Peyer's patch (tissue), 4 donors: ENCODE results near the gene TOP2B. TPM values are rescaled to one million over a fixed set of nuclear protein-coding genes. Genes with fewer than 3 reads are reported as not detected.

Experiments used
- DNase-seq, 3 donors: peaks; one replicate each; pipeline ENCODE4 v3.0.0-alpha.2; 2017 to 2019
- H3K27ac ChIP-seq, 4 donors: fragments of 200-600 bp; sonication (generic); one replicate each; pipeline ENCODE4 v1.5.1; 2016 to 2019
- H3K27me3 ChIP-seq, 2 donors: fragments of 200-600 bp; sonication (generic); one replicate each; pipeline ENCODE4 v1.5.1; 2019
- H3K36me3 ChIP-seq, 3 donors: fragments of 200-600 bp; sonication (generic); one replicate each; pipeline ENCODE4 v1.5.1; 2016 to 2019
- H3K4me1 ChIP-seq, 4 donors: fragments of 200-600 bp; sonication (generic); one replicate each; pipeline ENCODE4 v1.5.1; 2016 to 2019
- H3K4me3 ChIP-seq, 4 donors: fragments of 200-600 bp; sonication (generic); 1 replicate in 3 of 4; 2 replicates in 1 of 4; pipeline ENCODE4 v1.5.1; 2016 to 2019; ENCODE audit warnings: mild to moderate bottlenecking in 1 of 4
- H3K9me3 ChIP-seq, 4 donors: fragments of 200-600 bp; sonication (generic); one replicate each; pipeline ENCODE4 v1.5.1; 2016 to 2019; ENCODE audit warnings: mild to moderate bottlenecking in 1 of 4
- POLR2A ChIP-seq, 2 donors: fragments of 450-650 bp; IDR thresholded peaks; one replicate each; pipeline ENCODE4 v1.5.1; 2017; ENCODE audit warnings: antibody characterized with exemption in 2 of 2, mild to moderate bottlenecking in 2 of 2, moderate library complexity in 2 of 2
- total RNA-seq, 4 donors: library from RNA; depleted of rRNA; stranded (reverse); fragments of >200 nt; gene quantifications; one replicate each; pipeline ENCODE4 v1.1.0, GENCODE V29; 2016
- TF ChIP-seq, protein P1 (sequence below), 6 experiments: fragments of 450-650 bp in 4 of 6; fragments of 200-600 bp in 2 of 6; sonication (generic) in 1 of 6; IDR thresholded peaks; one replicate each; pipeline ENCODE4 v1.5.1; 2017 to 2019; ENCODE audit warnings: antibody characterized with exemption in 6 of 6, mild to moderate bottlenecking in 3 of 6, moderate library complexity in 1 of 6

The TOP2B gene
- total RNA-seq, 4 donors from 2014 or later: 70.4 to 198 (median 73.8) TPM

DNA sequence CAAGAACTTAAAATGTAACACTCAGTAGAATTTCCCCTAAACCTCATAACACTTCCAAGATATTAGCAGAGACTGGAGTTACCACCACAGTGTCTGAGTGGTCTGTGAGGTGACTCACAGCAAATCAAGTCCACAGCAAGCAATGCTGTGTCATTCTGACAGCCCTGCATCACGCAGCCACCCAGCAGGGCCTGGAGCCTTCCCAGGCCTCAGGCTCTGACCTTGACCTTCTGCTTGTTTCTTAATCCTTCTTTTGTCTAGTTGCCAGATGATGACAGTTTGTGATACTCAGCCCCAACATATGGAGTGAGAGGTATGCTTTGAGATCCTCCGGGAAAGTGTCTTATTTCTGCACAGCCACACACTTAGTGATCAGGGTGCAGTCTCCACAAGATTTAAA lies 82.5 kb downstream of the TOP2B start:
- TF ChIP-seq POLR2A (IDR thresholded peaks at IDR 0.05): no peak
- TF ChIP-seq, protein P1, sequence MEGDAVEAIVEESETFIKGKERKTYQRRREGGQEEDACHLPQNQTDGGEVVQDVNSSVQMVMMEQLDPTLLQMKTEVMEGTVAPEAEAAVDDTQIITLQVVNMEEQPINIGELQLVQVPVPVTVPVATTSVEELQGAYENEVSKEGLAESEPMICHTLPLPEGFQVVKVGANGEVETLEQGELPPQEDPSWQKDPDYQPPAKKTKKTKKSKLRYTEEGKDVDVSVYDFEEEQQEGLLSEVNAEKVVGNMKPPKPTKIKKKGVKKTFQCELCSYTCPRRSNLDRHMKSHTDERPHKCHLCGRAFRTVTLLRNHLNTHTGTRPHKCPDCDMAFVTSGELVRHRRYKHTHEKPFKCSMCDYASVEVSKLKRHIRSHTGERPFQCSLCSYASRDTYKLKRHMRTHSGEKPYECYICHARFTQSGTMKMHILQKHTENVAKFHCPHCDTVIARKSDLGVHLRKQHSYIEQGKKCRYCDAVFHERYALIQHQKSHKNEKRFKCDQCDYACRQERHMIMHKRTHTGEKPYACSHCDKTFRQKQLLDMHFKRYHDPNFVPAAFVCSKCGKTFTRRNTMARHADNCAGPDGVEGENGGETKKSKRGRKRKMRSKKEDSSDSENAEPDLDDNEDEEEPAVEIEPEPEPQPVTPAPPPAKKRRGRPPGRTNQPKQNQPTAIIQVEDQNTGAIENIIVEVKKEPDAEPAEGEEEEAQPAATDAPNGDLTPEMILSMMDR (IDR thresholded peaks at IDR 0.05): no peak
- H3K4me1 ChIP-seq: no peaks in the 10 kb centered on the region
- DNase-seq: no peak
- peaks cover 0 to 3% (median 0%) of the 10 kb centered on the region in 3 donors for H3K36me3 ChIP-seq
- H3K4me3 ChIP-seq: no peak overlapping the region
- no peak overlapping the region for H3K27ac ChIP-seq
- H3K9me3 ChIP-seq: no peaks in the 10 kb centered on the region
- H3K27me3 ChIP-seq: no peaks in the 10 kb centered on the region

DNA sequence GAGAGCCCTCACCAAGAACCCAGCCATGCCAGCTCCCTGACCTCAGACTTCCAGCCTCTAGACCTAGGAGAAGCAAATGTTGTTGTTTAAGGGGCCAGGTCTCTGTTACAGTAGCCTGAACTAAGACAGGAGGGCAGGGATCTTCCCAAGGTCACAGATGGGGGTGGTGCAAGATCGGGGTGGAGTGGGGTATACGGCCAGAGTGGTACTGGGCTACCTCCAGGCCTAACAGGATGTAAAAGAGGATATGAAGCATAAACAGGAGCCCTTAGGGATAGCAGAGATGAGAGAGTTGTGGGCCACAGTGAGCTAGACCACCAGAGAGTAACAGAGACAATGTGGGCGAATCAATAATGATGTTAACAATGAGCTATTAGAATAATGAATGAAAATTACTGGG lies 82.9 kb downstream of the TOP2B start:
- no peak for TF ChIP-seq POLR2A (IDR thresholded peaks at IDR 0.05)
- TF ChIP-seq, protein P1 (IDR thresholded peaks at IDR 0.05): no peak
- H3K4me3 ChIP-seq: no peak overlapping the region
- no peaks in the 10 kb centered on the region for H3K27me3 ChIP-seq
- no peaks in the 10 kb centered on the region for H3K4me1 ChIP-seq
- H3K27ac ChIP-seq: no peak overlapping the region
- H3K9me3 ChIP-seq: no peaks in the 10 kb centered on the region
- peaks cover 0 to 3% (median 0%) of the 10 kb centered on the region in 3 donors for H3K36me3 ChIP-seq
- no peak for DNase-seq

DNA sequence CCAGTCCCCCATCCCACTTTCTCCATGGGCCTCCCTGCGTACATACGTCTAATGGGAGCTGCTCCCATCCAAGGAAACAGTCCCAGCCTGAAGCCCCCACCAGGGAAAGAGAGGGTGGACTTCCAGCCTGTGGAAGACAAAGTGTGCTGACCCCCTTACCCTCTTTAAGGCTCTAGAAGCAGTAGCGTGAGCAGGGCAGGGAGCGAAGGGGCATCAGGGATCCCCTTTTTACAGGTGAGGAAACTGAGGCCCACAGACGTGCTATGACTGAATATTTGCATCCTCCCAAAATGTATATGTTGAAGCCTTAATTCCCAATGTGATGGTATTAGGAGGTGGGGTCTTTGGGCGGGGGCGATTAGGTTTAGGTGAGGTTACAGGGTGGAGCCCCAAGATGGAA lies 83.4 kb downstream of the TOP2B start:
- DNase-seq: no peak
- no peak for TF ChIP-seq POLR2A (IDR thresholded peaks at IDR 0.05)
- TF ChIP-seq, protein P1 (IDR thresholded peaks at IDR 0.05): no peak
- no peak overlapping the region for H3K4me3 ChIP-seq
- no peaks in the 10 kb centered on the region for H3K27me3 ChIP-seq
- no peaks in the 10 kb centered on the region for H3K4me1 ChIP-seq
- no peaks in the 10 kb centered on the region for H3K9me3 ChIP-seq
- H3K36me3 ChIP-seq: peaks cover 0 to 3% (median 0%) of the 10 kb centered on the region in 3 donors
- no peak overlapping the region for H3K27ac ChIP-seq

DNA sequence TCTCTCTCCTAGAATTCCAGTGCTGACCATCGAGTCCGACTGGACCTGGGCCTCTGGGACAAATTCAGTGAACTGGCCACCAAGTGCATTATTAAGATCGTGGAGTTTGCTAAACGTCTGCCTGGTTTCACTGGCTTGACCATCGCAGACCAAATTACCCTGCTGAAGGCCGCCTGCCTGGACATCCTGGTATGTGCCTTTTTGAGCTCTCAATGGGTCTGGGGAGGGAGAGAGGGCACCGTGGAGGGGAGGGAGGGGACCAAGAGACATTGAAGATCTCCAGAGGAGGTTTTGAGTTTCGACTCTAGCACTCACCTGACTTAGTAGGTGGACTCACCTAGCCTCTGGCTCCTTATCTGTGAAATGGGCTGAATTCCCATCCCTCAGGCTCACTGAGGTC lies 84.2 kb downstream of the TOP2B start:
- H3K9me3 ChIP-seq: no peaks in the 10 kb centered on the region
- H3K27me3 ChIP-seq: no peaks in the 10 kb centered on the region
- TF ChIP-seq, protein P1 (IDR thresholded peaks at IDR 0.05): no peak
- no peak for TF ChIP-seq POLR2A (IDR thresholded peaks at IDR 0.05)
- H3K4me1 ChIP-seq: no peaks in the 10 kb centered on the region
- no peak overlapping the region for H3K27ac ChIP-seq
- peaks cover 0 to 3% (median 0%) of the 10 kb centered on the region in 3 donors for H3K36me3 ChIP-seq
- no peak overlapping the region for H3K4me3 ChIP-seq
- no peak for DNase-seq

DNA sequence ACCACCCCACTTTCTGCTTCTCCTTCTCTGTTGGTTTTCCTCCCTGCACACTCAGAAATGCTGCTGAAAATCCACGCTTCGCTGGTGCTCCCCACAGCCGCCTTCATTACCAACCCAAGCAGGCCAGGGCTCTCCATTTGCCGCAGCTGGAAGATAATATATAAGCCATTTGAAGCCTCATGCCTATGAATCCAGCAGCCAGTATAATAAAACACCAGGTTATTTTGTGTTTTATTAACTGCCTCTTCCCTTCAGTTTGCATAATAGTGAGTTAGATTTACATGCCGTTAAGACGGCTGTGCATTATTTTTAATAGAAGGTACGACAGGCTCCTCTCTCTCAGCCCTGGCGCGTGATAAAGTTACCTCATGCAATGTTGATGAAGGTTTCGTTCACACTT lies 86.6 kb downstream of the TOP2B start:
- Histone ChIP-seq H3K9me3 (no peaks in the 10 kb centered on the region), H3K27ac (no peak overlapping the region), H3K27me3 (no peaks in the 10 kb centered on the region), H3K4me1 (peaks cover 0 to 5% (median 0%) of the 10 kb centered on the region in 4 donors), H3K4me3 (no peak overlapping the region), H3K36me3 (peaks cover 0 to 3% (median 0%) of the 10 kb centered on the region in 3 donors)
- no peak for DNase-seq
- TF ChIP-seq, protein P1 (IDR thresholded peaks at IDR 0.05): no peak
- TF ChIP-seq POLR2A (IDR thresholded peaks at IDR 0.05): no peak
